BJ (cell line): Measurements from ENCODE around the gene GALNT13. TPM values are rescaled to one million over a fixed set of nuclear protein-coding genes. Genes with fewer than 3 reads are reported as not detected.

Experiments used
- CTCF ChIA-PET: fragments of 350-600 bp; formaldehyde crosslinking; extraction: SDS; loops from one replicate; lab custom pipeline; 2021; ENCODE audit warnings: antibody characterized with exemption, inconsistent platforms; lab: Yijun Ruan, JAX
- POLR2A ChIA-PET: fragments of 300-600 bp; sonication (Branson Sonifier 250); formaldehyde crosslinking; extraction: SDS; loops from one replicate; lab custom pipeline; 2021; ENCODE audit warnings: antibody characterized with exemption; lab: Charles Lee
- DNase-seq: peaks from one replicate; pipeline ENCODE4 v3.0.0-alpha.2; 2011; ENCODE audit warnings: low read depth
- H3K27me3 ChIP-seq: 2 replicates; pipeline ENCODE4 v1.6.0; 2011; ENCODE audit warnings: low read length; ENCODE audit not compliant: control insufficient read depth, insufficient read depth
- H3K36me3 ChIP-seq: 2 replicates; pipeline ENCODE4 v1.5.1; 2011; ENCODE audit warnings: low read length; ENCODE audit not compliant: control insufficient read depth, insufficient read depth
- H3K4me3 ChIP-seq: 2 replicates; pipeline ENCODE4 v1.5.1; 2011; ENCODE audit warnings: low read depth, mild to moderate bottlenecking, control low read depth, low read length
- polyA plus RNA-seq: library from polyadenylated mRNA; depleted of rRNA; stranded (reverse); fragments of >200 nt; gene quantifications from 2 replicates; pipeline ENCODE4 v1.2.3, GENCODE V29; 2011
- TF ChIP-seq, protein P1 (sequence below): IDR thresholded peaks from 2 replicates; pipeline ENCODE4 v1.5.1; 2011; ENCODE audit warnings: low read depth, mild to moderate bottlenecking, control low read depth, inconsistent platforms, low read length, moderate library complexity; ENCODE audit not compliant: insufficient read depth

GALNT13 gene
- polyA plus RNA-seq, 1 experiment: not detected

DNA sequence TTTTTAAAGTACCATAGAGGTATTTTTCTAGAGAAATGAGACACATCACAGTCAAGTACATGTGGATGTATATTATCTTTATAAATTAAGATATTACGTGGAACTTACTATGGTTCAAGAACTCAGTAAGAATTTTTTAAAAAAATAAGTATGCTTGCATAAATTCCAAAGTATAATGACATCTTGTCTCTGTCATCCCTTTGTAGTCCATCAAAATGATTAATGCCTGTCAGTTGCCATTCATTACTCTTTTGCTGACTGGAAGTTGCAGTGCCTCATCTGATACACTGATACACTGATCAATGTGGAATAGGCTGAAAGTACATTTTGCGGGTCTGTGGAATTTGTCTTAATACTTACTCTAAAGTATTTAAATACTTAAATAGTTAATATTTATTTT lies 177.2 kb downstream of the GALNT13 start:
- DNase-seq: no peak
- H3K4me3 ChIP-seq: no peak overlapping the region
- H3K27me3 ChIP-seq: no peaks in the 10 kb centered on the region
- TF ChIP-seq, protein P1, sequence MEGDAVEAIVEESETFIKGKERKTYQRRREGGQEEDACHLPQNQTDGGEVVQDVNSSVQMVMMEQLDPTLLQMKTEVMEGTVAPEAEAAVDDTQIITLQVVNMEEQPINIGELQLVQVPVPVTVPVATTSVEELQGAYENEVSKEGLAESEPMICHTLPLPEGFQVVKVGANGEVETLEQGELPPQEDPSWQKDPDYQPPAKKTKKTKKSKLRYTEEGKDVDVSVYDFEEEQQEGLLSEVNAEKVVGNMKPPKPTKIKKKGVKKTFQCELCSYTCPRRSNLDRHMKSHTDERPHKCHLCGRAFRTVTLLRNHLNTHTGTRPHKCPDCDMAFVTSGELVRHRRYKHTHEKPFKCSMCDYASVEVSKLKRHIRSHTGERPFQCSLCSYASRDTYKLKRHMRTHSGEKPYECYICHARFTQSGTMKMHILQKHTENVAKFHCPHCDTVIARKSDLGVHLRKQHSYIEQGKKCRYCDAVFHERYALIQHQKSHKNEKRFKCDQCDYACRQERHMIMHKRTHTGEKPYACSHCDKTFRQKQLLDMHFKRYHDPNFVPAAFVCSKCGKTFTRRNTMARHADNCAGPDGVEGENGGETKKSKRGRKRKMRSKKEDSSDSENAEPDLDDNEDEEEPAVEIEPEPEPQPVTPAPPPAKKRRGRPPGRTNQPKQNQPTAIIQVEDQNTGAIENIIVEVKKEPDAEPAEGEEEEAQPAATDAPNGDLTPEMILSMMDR: no peak
- CTCF ChIA-PET: no interaction called here
- POLR2A ChIA-PET: no interaction called here
- no peaks in the 10 kb centered on the region for H3K36me3 ChIP-seq

- POLR2A ChIA-PET: no interaction called here
- Histone ChIP-seq H3K4me3 (no peak overlapping the region), H3K27me3 (no peaks in the 10 kb centered on the region), H3K36me3 (no peaks in the 10 kb centered on the region)
- TF ChIP-seq, protein P1: no peak
- CTCF ChIA-PET: no interaction called here
- DNase-seq: no peak
Measured at GRCh38 chr2:154049561-154049960, 177.8 kb downstream of the GALNT13 start.

DNA sequence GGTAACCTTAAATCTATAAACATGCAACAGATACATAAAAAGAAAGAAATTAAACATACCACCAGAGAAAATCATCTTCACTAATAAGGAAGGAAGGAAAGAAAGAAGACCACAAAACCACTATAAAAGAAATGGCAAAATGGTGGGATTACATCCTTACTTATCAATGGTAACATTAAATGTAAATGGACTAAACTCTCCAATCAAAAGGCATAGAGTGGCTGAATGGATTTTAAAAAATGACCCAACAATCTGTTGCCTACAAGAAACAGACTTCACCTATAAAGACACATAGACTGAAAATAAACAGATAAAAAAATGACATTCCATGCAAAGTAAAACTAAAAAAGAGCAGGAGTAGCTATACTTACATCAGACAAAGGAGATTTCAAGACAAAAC lies 195.4 kb downstream of the GALNT13 start:
- Histone ChIP-seq H3K4me3 (no peak overlapping the region), H3K27me3 (no peaks in the 10 kb centered on the region), H3K36me3 (no peaks in the 10 kb centered on the region)
- POLR2A ChIA-PET: no interaction called here
- TF ChIP-seq, protein P1: no peak
- DNase-seq: no peak
- CTCF ChIA-PET: no interaction called here

DNA sequence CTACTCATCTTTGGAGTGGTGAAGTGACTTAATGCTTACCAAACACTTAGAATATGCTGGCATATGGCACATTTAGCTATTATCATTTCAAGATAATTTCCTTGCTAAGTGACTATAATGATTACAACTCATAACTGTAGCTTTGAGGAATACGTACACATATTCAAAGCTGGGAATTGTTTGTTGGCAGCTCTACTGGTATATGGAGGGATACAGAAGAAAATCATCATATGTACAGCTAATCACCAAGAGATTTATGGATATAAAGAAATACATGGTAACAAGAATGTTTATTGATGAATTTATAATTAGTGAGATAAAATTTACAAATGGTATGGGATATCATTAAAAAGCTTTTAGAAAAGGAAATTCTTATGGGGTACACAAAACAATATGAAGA lies 207.2 kb downstream of the GALNT13 start:
- Histone ChIP-seq H3K4me3 (no peak overlapping the region), H3K36me3 (no peaks in the 10 kb centered on the region), H3K27me3 (no peaks in the 10 kb centered on the region)
- CTCF ChIA-PET: no interaction called here
- TF ChIP-seq, protein P1: no peak
- DNase-seq: no peak
- POLR2A ChIA-PET: no interaction called here

GRCh38 chr2:154092571-154092970 lies 220.8 kb downstream of the GALNT13 start:
- ChIA-PET CTCF (no interaction called here), POLR2A (no interaction called here)
- DNase-seq: no peak
- H3K4me3 ChIP-seq: no peak overlapping the region
- H3K27me3 ChIP-seq: no peaks in the 10 kb centered on the region
- TF ChIP-seq, protein P1: no peak
- no peaks in the 10 kb centered on the region for H3K36me3 ChIP-seq
